Ovary (tissue), 3 donors: ENCODE data around the gene CIAO1.

Source experiments
- CTCF ChIP-seq, 3 donors: fragments of 450-650 bp in 2 of 3; fragments of 200-600 bp in 1 of 3; IDR thresholded peaks; one replicate each; pipeline versions ENCODE4 v1.5.1 to v1.8.0; 2016 to 2022; ENCODE audit warnings: antibody characterized with exemption in 3 of 3, mild to moderate bottlenecking in 1 of 3
- EP300 ChIP-seq: sonication (generic); formaldehyde crosslinking; IDR thresholded peaks from one replicate; pipeline ENCODE4 v1.6.1; 2017; ENCODE audit warnings: antibody characterized with exemption
- POLR2A ChIP-seq: fragments of 450-650 bp; IDR thresholded peaks from one replicate; pipeline ENCODE4 v1.6.1; 2017; ENCODE audit warnings: antibody characterized with exemption, mild to moderate bottlenecking, moderate library complexity
- donor health status: DM: no; HTN: no; CAD: no.

DNA sequence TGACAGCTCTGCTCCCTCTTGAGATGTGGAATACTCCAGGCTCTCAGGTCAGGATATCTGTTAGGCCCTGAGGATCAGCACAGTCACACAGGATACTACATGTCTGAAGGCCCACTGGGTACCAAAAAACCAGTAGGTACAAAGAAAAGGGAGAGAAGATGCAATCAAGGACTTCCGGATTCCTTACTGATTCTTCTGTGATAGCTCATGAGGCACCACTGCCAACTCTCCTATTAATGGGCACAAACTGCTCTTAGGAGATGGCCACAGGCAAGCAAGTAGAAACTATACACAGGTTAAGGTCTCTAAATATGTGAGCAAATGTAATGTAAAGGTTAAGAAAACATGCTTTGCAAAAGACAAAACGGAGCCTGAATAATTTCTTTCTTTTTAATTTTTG lies 3.7 kb upstream of the CIAO1 start:
- TF ChIP-seq CTCF (IDR thresholded peaks at IDR 0.05) = no peak
- no peak for TF ChIP-seq EP300
- TF ChIP-seq POLR2A = no peak
